Esophagus squamous epithelium (tissue), 5 donors: ENCODE measurements around the gene CDK16. TPM values are rescaled to one million over a fixed set of nuclear protein-coding genes. Genes with fewer than 3 reads are reported as not detected.

Experiments used
- DNase-seq: peaks from one replicate; lab custom pipeline; 2025; lab: John Stamatoyannopoulos, UW
- H3K27ac ChIP-seq, 4 donors: fragments of 200-600 bp; sonication (generic); one replicate each; pipeline ENCODE4 v1.5.1; 2016 to 2019; ENCODE audit warnings: mild to moderate bottlenecking in 1 of 4
- H3K27me3 ChIP-seq, 4 donors: fragments of 200-600 bp; sonication (generic); 1 replicate in 3 of 4; 2 replicates in 1 of 4; pipeline versions ENCODE4 v1.5.1 to v1.6.0; 2017 to 2021; ENCODE audit warnings: antibody characterized with exemption in 1 of 4
- H3K36me3 ChIP-seq, 3 donors: fragments of 200-600 bp; sonication (generic); one replicate each; pipeline ENCODE4 v1.5.1; 2016 to 2019
- H3K4me1 ChIP-seq, 3 donors: fragments of 200-600 bp; sonication (generic); one replicate each; pipeline ENCODE4 v1.5.1; 2017 to 2019
- H3K4me3 ChIP-seq, 4 donors: fragments of 200-600 bp; sonication (generic); 1 replicate in 3 of 4; 2 replicates in 1 of 4; pipeline ENCODE4 v1.5.1; 2016 to 2019; ENCODE audit warnings: mild to moderate bottlenecking in 2 of 4, moderate library complexity in 1 of 4
- H3K9me3 ChIP-seq, 3 donors: fragments of 200-600 bp; sonication (generic); one replicate each; pipeline ENCODE4 v1.5.1; 2016 to 2019
- POLR2A ChIP-seq, 4 donors: fragments of 450-650 bp; IDR thresholded peaks; one replicate each; pipeline ENCODE4 v1.6.1; 2017; ENCODE audit warnings: antibody characterized with exemption in 4 of 4, mild to moderate bottlenecking in 4 of 4, moderate library complexity in 3 of 4
- WGBS, 2 donors: methylation state at CpG; one replicate each; pipeline ENCODE4 v1.1.5; 2018; 5-methylcytosine and 5-hydroxymethylcytosine counted together
- intact Hi-C: fragments of 100-400 bp; cut with DNase I; formaldehyde crosslinking; loops from one replicate; pipeline ENCODE4 v1.15.0; 2022
- total RNA-seq, 4 donors: library from RNA; depleted of rRNA; stranded (reverse); fragments of >200 nt; gene quantifications; one replicate each; pipeline ENCODE4 v1.1.0, GENCODE V29; 2016
- TF ChIP-seq, protein P1 (sequence below), 6 experiments: fragments of 450-650 bp in 4 of 6; fragments of 200-600 bp in 2 of 6; sonication (generic) in 2 of 6; IDR thresholded peaks; one replicate each; pipeline ENCODE4 v1.5.1; 2016 to 2019; ENCODE audit warnings: antibody characterized with exemption in 6 of 6, mild to moderate bottlenecking in 4 of 6, moderate library complexity in 4 of 6
- donor health status: DM: yes; HTN: yes; CAD: no.

CDK16 gene
- total RNA-seq, 4 donors from 2014 or later: 78.1 to 115 (median 99.4) TPM

DNA sequence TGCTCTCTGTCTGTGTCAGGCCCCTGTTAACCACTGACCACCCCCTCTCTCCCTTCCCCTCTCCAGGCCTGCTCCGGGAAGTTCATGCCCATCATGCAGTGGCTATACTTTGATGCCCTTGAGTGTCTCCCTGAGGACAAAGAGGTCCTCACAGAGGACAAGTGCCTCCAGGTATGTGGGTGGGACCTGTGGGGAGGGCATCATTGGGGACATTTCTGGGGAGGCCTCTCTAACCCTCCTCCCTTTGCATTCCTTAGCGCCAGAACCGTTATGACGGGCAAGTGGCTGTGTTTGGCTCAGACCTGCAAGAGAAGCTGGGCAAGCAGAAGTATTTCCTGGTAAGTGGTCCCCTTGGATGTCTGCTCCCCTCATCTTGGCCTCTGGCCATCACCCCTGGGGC, 15.6 kb upstream of the CDK16 start:
- H3K4me1 ChIP-seq: peaks cover 0 to 33% (median 12%) of the 10 kb centered on the region in 3 donors
- H3K36me3 ChIP-seq: peaks cover 65 to 100% (median 78%) of the 10 kb centered on the region in 3 donors
- H3K9me3 ChIP-seq: no peaks in the 10 kb centered on the region
- intact Hi-C loops: loop anchor here (10.0 kb wide), 1 partner anchor 182 kb away; no protein-coding TSS in a partner anchor
- 60 to 67% methylated on average over 1 to 4 of the region's 4 CpGs for WGBS, 2 donors
- no peak for DNase-seq
- H3K27me3 ChIP-seq: no peaks in the 10 kb centered on the region
- no peak overlapping the region for H3K4me3 ChIP-seq
- no peak overlapping the region for H3K27ac ChIP-seq
- TF ChIP-seq, protein P1, sequence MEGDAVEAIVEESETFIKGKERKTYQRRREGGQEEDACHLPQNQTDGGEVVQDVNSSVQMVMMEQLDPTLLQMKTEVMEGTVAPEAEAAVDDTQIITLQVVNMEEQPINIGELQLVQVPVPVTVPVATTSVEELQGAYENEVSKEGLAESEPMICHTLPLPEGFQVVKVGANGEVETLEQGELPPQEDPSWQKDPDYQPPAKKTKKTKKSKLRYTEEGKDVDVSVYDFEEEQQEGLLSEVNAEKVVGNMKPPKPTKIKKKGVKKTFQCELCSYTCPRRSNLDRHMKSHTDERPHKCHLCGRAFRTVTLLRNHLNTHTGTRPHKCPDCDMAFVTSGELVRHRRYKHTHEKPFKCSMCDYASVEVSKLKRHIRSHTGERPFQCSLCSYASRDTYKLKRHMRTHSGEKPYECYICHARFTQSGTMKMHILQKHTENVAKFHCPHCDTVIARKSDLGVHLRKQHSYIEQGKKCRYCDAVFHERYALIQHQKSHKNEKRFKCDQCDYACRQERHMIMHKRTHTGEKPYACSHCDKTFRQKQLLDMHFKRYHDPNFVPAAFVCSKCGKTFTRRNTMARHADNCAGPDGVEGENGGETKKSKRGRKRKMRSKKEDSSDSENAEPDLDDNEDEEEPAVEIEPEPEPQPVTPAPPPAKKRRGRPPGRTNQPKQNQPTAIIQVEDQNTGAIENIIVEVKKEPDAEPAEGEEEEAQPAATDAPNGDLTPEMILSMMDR (IDR thresholded peaks at IDR 0.05): no peak
- no peak for TF ChIP-seq POLR2A (IDR thresholded peaks at IDR 0.05)

GRCh38 chrX:47204970-47205369, 13.5 kb upstream of the CDK16 start:
- H3K4me1 ChIP-seq: peaks cover 0 to 13% (median 4%) of the 10 kb centered on the region in 3 donors
- DNase-seq: no peak
- no peaks in the 10 kb centered on the region for H3K9me3 ChIP-seq
- H3K27ac ChIP-seq: no peak overlapping the region
- WGBS, 2 donors: 73 to 81% methylated on average over 5 of the region's 5 CpGs
- no peak for TF ChIP-seq POLR2A (IDR thresholded peaks at IDR 0.05)
- TF ChIP-seq, protein P1 (IDR thresholded peaks at IDR 0.05): no peak
- H3K4me3 ChIP-seq: no peak overlapping the region
- peaks cover 56 to 100% (median 70%) of the 10 kb centered on the region in 3 donors for H3K36me3 ChIP-seq
- intact Hi-C loops: loop anchor here (10.0 kb wide), 1 partner anchor 180 kb away; no protein-coding TSS in a partner anchor
- no peaks in the 10 kb centered on the region for H3K27me3 ChIP-seq

GRCh38 chrX:47206316-47206715, 12.2 kb upstream of the CDK16 start:
- Histone ChIP-seq H3K36me3 (peaks cover 58 to 100% (median 76%) of the 10 kb centered on the region in 3 donors), H3K4me3 (no peak overlapping the region), H3K9me3 (no peaks in the 10 kb centered on the region), H3K27ac (no peak overlapping the region), H3K4me1 (no peaks in the 10 kb centered on the region), H3K27me3 (no peaks in the 10 kb centered on the region)
- TF ChIP-seq, protein P1 (IDR thresholded peaks at IDR 0.05): no peak
- no peak for TF ChIP-seq POLR2A (IDR thresholded peaks at IDR 0.05)
- 76% methylated on average over 3 of the region's 3 CpGs; no CpG with 5 or more reads in 1 of the 2 donors for WGBS, 2 donors
- DNase-seq: no peak
- intact Hi-C loops: loop anchor here (10.0 kb wide), 1 partner anchor 178 kb away; no protein-coding TSS in a partner anchor

DNA sequence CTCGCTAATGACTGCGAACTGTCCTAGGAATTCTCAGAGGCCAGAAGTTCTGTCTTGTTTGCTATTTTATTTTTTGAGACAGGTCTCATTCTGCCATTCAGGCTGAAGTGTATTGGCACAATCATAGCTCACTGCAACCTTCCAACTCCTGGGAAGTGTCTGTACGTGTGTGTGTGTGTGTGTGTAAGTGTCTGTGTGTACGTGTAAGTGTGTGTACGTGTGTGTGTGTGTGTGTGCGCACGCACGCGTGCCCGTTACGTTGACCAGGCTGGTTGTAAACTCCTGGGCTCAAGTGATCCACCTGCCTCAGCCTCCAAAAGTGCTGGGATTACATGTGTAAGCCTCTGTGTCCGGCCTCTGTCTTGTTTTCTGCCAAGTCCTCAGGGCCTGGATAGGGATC, 10.4 kb upstream of the CDK16 start:
- Histone ChIP-seq H3K36me3 (peaks cover 52 to 100% (median 76%) of the 10 kb centered on the region in 3 donors), H3K27me3 (no peaks in the 10 kb centered on the region), H3K27ac (no peak overlapping the region), H3K4me1 (no peaks in the 10 kb centered on the region), H3K9me3 (no peaks in the 10 kb centered on the region), H3K4me3 (no peak overlapping the region)
- intact Hi-C loops: loop anchor here (10.0 kb wide), 1 partner anchor 177 kb away; no protein-coding TSS in a partner anchor
- WGBS, 2 donors: 87 to 96% methylated on average over 3 to 11 of the region's 12 CpGs
- TF ChIP-seq, protein P1 (IDR thresholded peaks at IDR 0.05): no peak
- TF ChIP-seq POLR2A (IDR thresholded peaks at IDR 0.05): no peak
- no peak for DNase-seq

- no peak overlapping the region for H3K4me3 ChIP-seq
- no peaks in the 10 kb centered on the region for H3K4me1 ChIP-seq
- peaks cover 59 to 100% (median 67%) of the 10 kb centered on the region in 3 donors for H3K36me3 ChIP-seq
- intact Hi-C loops: loop anchor here (10.0 kb wide), 1 partner anchor 175 kb away; no protein-coding TSS in a partner anchor
- no peak for TF ChIP-seq POLR2A (IDR thresholded peaks at IDR 0.05)
- TF ChIP-seq, protein P1 (IDR thresholded peaks at IDR 0.05): no peak
- H3K27ac ChIP-seq: no peak overlapping the region
- WGBS, 2 donors: 80 to 93% methylated on average over 1 to 10 of the region's 16 CpGs
- no peak for DNase-seq
- no peaks in the 10 kb centered on the region for H3K9me3 ChIP-seq
- H3K27me3 ChIP-seq: no peaks in the 10 kb centered on the region
Measured at GRCh38 chrX:47209508-47210238, 8.8 kb upstream of the CDK16 start.
